T-cell (primary cell): ENCODE measurements around the gene UBL4A. TPM values are rescaled to one million over a fixed set of nuclear protein-coding genes. Genes with fewer than 3 reads are reported as not detected.

Experiments
- ATAC-seq, 4 experiments: fragments of 200-7000 bp in 3 of 4; fragments of 150-1000 bp in 1 of 4; cut with Tn5 transposase; replicated peaks in 1 of 4; 1 replicate in 3 of 4; 2 replicates in 1 of 4; pipeline ENCODE4 v1.10.0; 2021; ENCODE audit warnings: moderate library complexity in 3 of 4, mild to moderate bottlenecking in 2 of 4, moderate number of reproducible peaks in 1 of 4
- CTCF ChIA-PET, 2 donors: fragments of 300-600 bp; sonication (Branson Sonifier 250); formaldehyde crosslinking; loops; one replicate each; lab custom pipeline; 2022; ENCODE audit warnings: antibody characterized with exemption in 2 of 2; lab: Charles Lee
- POLR2A ChIA-PET, 2 donors: fragments of 300-600 bp; sonication (Branson Sonifier 250); formaldehyde crosslinking; loops; one replicate each; lab custom pipeline; 2022; ENCODE audit warnings: antibody characterized with exemption in 2 of 2; lab: Charles Lee
- DNase-seq, 35 experiments: peaks; one replicate each; pipeline versions ENCODE4 v3.0.0 to v3.0.0-alpha.2; 2013 to 2023
- H3K27ac ChIP-seq: one replicate; pipeline ENCODE4 v1.5.1; 2013; ENCODE audit warnings: low read length
- H3K27me3 ChIP-seq, 2 experiments: replicated peaks in 1 of 2; 1 replicate in 1 of 2; 2 replicates in 1 of 2; pipeline versions ENCODE4 v1.6.1 to v1.7.0; 2013; ENCODE audit warnings: low read length in 1 of 2, mixed read lengths in 1 of 2; ENCODE audit not compliant: control insufficient read depth in 2 of 2, insufficient read depth in 2 of 2; ENCODE audit errors: extremely low read depth in 1 of 2
- H3K36me3 ChIP-seq, 2 donors: 1 replicate in 1 of 2; 2 replicates in 1 of 2; pipeline versions ENCODE4 v1.6.1 to v1.7.0; 2013; ENCODE audit warnings: low read length in 1 of 2; ENCODE audit not compliant: control insufficient read depth in 2 of 2, insufficient read depth in 1 of 2; ENCODE audit errors: extremely low read depth in 1 of 2
- H3K4me1 ChIP-seq, 2 experiments: 1 replicate in 1 of 2; 2 replicates in 1 of 2; pipeline versions ENCODE4 v1.6.1 to v1.7.0; 2013; ENCODE audit warnings: low read length in 2 of 2, mixed read lengths in 1 of 2; ENCODE audit not compliant: insufficient read depth in 2 of 2, control insufficient read depth in 1 of 2; ENCODE audit errors: extremely low read depth in 1 of 2
- H3K4me3 ChIP-seq, 2 donors: 1 replicate in 1 of 2; 2 replicates in 1 of 2; pipeline versions ENCODE4 v1.5.1 to v1.7.0; 2013; ENCODE audit warnings: mild to moderate bottlenecking in 2 of 2, low read length in 1 of 2, moderate library complexity in 1 of 2; ENCODE audit not compliant: control insufficient read depth in 1 of 2; ENCODE audit errors: extremely low read depth in 1 of 2
- H3K9me3 ChIP-seq: 2 replicates; pipeline ENCODE4 v1.7.0; 2013
- H3K27ac Mint-ChIP-seq, 2 donors: one replicate each; pipeline ENCODE4 v1.8.0; 2020 to 2021; ENCODE audit warnings: mild to moderate bottlenecking in 2 of 2, mixed read lengths in 2 of 2
- H3K27me3 Mint-ChIP-seq, 2 donors: one replicate each; pipeline ENCODE4 v1.8.0; 2021 to 2022; ENCODE audit warnings: mixed read lengths in 2 of 2
- H3K36me3 Mint-ChIP-seq: one replicate; pipeline ENCODE4 v1.8.0; 2021; ENCODE audit warnings: mixed read lengths
- H3K4me1 Mint-ChIP-seq, 3 donors: one replicate each; pipeline ENCODE4 v1.8.0; 2020 to 2022; ENCODE audit warnings: mixed read lengths in 3 of 3, mild to moderate bottlenecking in 1 of 3
- H3K4me3 Mint-ChIP-seq, 3 donors: one replicate each; pipeline ENCODE4 v1.8.0; 2020 to 2022; ENCODE audit warnings: mild to moderate bottlenecking in 3 of 3, mixed read lengths in 3 of 3, moderate library complexity in 3 of 3
- H3K9me3 Mint-ChIP-seq, 3 donors: one replicate each; pipeline ENCODE4 v1.8.0; 2020 to 2022; ENCODE audit warnings: mixed read lengths in 3 of 3
- WGBS: methylation state at CpG from one replicate; pipeline ENCODE4 v1.1.5; 2013; ENCODE audit warnings: missing lambda C conversion rate; ENCODE audit not compliant: insufficient coverage; 5-methylcytosine and 5-hydroxymethylcytosine counted together
- total RNA-seq, 35 experiments: library from RNA in 6 of 35; stranded (reverse) in 6 of 35; fragments of 120-200 nt in 1 of 35; gene quantifications; one replicate each; pipeline versions ENCODE4 v1.2.1 to v1.2.4 and lab custom pipeline; 2013 to 2026

UBL4A gene
- total RNA-seq, 5 donors from 2014 or later (not counting 1 experiment from before 2014, with no cell fraction given): 13.1 to 44.1 (median 39.6) TPM

DNA sequence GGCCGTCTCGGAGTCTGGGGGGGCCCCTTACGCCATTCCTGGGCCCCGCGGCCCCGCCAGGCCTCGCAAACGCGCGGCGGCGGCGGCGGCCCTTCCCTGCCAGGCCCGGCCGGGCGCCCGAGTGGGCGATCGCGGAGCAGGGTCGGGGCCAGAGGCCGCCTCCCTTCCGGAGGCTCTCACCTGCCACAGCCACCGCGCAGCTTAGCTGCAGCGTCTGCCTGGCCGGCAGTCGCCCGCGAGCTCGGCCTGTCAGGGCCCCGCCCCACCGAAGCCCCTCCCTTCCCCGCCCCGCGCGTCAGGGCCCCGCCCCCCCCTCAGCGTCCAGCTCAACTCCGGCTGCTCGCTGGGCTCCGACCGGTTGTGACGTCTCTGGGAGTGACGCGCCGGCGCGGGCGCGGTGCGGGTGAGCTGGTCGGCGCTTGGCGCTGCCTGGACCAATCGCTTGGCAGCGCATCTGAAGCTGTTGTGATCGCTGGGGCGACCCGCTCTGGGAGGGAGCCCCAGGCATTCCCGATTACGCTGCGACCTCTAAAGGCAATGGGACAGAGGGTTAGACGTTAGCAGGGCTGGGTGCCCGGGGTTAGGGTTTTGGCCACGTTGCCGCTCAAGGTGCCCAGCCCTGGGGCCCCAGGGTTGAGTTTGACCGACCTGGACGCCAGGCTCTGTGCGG is 4.1 kb upstream of the UBL4A start, which contains the start of gene SLC10A3:
TSS of gene SLC10A3 (minus strand) at position 216 of the 670 bp plus-strand sequence. CDS start 1,689 bp downstream, outside the sequence.
- Mint-ChIP-seq H3K27ac (peak within 1 kb of the TSS; percentile 92), H3K36me3 (no peaks in the 10 kb centered on the region), H3K27me3 (peaks cover 0 to 4% of the 10 kb centered on the region in 2 donors), H3K4me3 (peak within 1 kb of the TSS; percentile 85 to 87 (median 86)), H3K9me3 (no peaks in the 10 kb centered on the region), H3K4me1 (peaks cover 15 to 25% (median 20%) of the 10 kb centered on the region in 3 donors)
- Histone ChIP-seq H3K9me3 (no peaks in the 10 kb centered on the region), H3K36me3 (peaks cover 0 to 10% of the 10 kb centered on the region in 2 donors), H3K4me1 (peaks cover 0 to 42% of the 10 kb centered on the region in 2 experiments), H3K4me3 (peak within 1 kb of the TSS; percentile 52 to 68), H3K27me3 (no peaks in the 10 kb centered on the region), H3K27ac (peak within 1 kb of the TSS; percentile 87)
- ChIA-PET POLR2A (interaction anchor here (0.5 to 1.1 kb wide), 6 partner anchors 10 to 522 kb away, joined by 3 to 5 read pairs (median 3); partner anchors contain the start of gene FAM3A (in 1 of the 2)), CTCF (interaction anchor here in 1 of 2 donors (1.0 kb wide), 1 partner anchor 9 kb away, joined by 5 read pairs; no protein-coding TSS in a partner anchor)
- DNase-seq (peak; percentile 67 to 91 (median 76)), ATAC-seq (peak; percentile 77 to 88 (median 82))
- 0% methylated on average over 44 of the region's 71 CpGs for WGBS

DNA sequence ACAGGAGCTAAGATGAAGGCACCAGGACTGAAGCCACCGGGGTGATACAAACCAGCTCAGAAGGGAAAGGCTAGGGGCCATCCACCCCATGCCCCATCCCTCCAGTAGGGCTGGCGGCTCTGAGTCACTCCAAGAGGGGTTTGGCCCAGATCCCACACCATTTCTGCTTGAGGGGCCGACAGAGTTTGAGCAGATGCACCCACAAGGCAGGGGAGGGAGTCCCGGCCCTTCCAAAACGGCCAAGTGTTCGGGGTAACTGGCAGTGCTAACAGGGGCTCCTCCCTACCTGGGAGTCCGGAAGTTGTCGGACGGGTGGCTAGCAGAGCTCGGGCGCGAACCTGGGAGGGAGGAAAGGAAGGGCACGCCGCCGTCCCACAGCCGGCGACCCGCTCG is 3.6 kb upstream of the UBL4A start:
- POLR2A ChIA-PET: interaction anchor here (0.5 to 1.1 kb wide), 4 partner anchors 47 to 521 kb away, joined by 3 to 5 read pairs (median 4); no protein-coding TSS in a partner anchor
- peaks cover 0 to 47% of the 10 kb centered on the region in 2 experiments for H3K4me1 ChIP-seq
- H3K4me3 Mint-ChIP-seq: peak overlapping the region; percentile 80 to 87 (median 86)
- peak overlapping the region; percentile 33 to 68 for H3K4me3 ChIP-seq
- WGBS: 0% methylated on average over 6 of the region's 19 CpGs
- H3K27me3 ChIP-seq: no peaks in the 10 kb centered on the region
- ATAC-seq (peak in 3 of 4 experiments; percentile 12 to 29 (median 21)), DNase-seq (peak in 3 of 35 experiments; percentile 11 to 27 (median 18))
- peaks cover 15 to 26% (median 23%) of the 10 kb centered on the region in 3 donors for H3K4me1 Mint-ChIP-seq
- peaks cover 0 to 13% of the 10 kb centered on the region in 2 donors for H3K36me3 ChIP-seq
- peak overlapping the region; percentile 89 to 92 for H3K27ac Mint-ChIP-seq
- H3K9me3 Mint-ChIP-seq: no peaks in the 10 kb centered on the region
- peak overlapping the region; percentile 46 for H3K27ac ChIP-seq
- H3K9me3 ChIP-seq: no peaks in the 10 kb centered on the region
- H3K36me3 Mint-ChIP-seq: no peaks in the 10 kb centered on the region
- H3K27me3 Mint-ChIP-seq: peaks cover 0 to 4% of the 10 kb centered on the region in 2 donors
- CTCF ChIA-PET: no interaction called here

DNA sequence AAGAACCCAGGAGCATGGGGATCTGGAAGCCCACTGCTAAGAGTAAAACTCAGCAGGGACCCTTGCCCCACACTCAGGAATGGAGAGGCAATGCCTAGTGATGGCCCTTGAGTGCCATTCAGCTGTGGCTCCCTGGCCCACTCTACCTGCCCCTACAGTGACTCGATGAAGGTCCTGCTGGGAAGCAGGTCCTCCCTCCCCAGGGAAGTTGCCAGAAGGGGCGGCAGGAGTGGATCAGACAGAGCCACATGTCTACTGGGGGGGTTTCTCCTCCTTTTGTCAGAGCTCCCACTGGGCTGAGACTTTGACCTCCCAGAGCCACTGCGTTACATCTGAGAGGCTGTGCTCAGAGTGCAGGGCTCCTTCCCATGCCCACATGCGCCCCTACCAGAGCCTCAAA is 2.8 kb upstream of the UBL4A start:
- H3K4me3 ChIP-seq: peak overlapping the region in 1 of 2 donors; percentile 68
- H3K4me3 Mint-ChIP-seq: peak overlapping the region; percentile 80 to 87 (median 86)
- H3K9me3 ChIP-seq: no peaks in the 10 kb centered on the region
- no peaks in the 10 kb centered on the region for H3K9me3 Mint-ChIP-seq
- peaks cover 15 to 30% (median 29%) of the 10 kb centered on the region in 3 donors for H3K4me1 Mint-ChIP-seq
- no CpG with 5 or more reads among the region's 4 CpGs for WGBS
- ATAC-seq (no peak), DNase-seq (no peak)
- H3K4me1 ChIP-seq: peaks cover 0 to 56% of the 10 kb centered on the region in 2 experiments
- H3K36me3 ChIP-seq: peaks cover 0 to 22% of the 10 kb centered on the region in 2 donors
- ChIA-PET POLR2A (interaction anchor here in 1 of 2 donors (0.5 to 0.6 kb wide), 2 partner anchors 108 to 701 kb away, joined by 4 to 8 read pairs; no protein-coding TSS in a partner anchor), CTCF (no interaction called here)
- peak overlapping the region; percentile 46 for H3K27ac ChIP-seq
- H3K36me3 Mint-ChIP-seq: no peaks in the 10 kb centered on the region
- peak overlapping the region; percentile 89 to 92 for H3K27ac Mint-ChIP-seq
- H3K27me3 ChIP-seq: no peaks in the 10 kb centered on the region
- peaks cover 0 to 4% of the 10 kb centered on the region in 2 donors for H3K27me3 Mint-ChIP-seq

DNA sequence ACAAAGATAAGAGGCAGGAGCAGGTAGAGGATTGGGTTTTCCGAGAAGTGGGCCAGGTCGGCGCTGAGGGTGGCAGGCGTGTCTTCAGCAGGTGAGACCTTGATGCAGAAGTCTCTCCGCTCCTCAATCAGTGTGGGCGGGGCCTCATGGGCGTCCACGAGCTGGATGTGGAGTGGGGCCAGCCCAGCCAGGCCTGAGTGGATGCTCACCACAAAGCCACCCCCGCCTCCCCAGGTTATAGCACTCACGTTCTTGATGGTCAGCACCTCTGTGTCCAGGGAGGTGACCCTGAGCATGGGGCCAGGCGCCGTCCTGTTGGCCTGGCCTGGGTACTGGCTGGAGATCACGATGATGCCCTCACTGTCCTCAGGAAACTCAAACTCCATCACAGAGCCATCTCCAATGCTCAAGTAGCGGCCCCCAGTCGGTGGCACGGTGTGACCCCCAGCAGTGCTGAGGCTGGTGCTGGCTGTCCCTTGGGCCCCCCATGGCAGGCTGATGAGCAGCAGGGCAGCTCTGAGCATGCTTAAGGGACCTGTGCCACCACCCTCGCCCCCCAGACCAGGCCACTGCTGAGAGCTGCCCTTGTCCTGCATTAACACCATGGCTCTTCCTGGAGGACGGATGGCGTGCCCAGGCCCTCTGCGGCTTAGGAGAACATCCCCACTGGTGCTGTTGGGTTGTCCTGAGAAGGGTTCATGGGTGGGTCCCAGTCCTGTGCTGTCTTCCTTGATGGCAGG is 2.1 kb upstream of the UBL4A start:
- H3K27ac Mint-ChIP-seq: peak overlapping the region in 1 of 2 donors; percentile 92
- CTCF ChIA-PET: no interaction called here
- H3K4me1 ChIP-seq: peaks cover 0 to 62% of the 10 kb centered on the region in 2 experiments

DNA sequence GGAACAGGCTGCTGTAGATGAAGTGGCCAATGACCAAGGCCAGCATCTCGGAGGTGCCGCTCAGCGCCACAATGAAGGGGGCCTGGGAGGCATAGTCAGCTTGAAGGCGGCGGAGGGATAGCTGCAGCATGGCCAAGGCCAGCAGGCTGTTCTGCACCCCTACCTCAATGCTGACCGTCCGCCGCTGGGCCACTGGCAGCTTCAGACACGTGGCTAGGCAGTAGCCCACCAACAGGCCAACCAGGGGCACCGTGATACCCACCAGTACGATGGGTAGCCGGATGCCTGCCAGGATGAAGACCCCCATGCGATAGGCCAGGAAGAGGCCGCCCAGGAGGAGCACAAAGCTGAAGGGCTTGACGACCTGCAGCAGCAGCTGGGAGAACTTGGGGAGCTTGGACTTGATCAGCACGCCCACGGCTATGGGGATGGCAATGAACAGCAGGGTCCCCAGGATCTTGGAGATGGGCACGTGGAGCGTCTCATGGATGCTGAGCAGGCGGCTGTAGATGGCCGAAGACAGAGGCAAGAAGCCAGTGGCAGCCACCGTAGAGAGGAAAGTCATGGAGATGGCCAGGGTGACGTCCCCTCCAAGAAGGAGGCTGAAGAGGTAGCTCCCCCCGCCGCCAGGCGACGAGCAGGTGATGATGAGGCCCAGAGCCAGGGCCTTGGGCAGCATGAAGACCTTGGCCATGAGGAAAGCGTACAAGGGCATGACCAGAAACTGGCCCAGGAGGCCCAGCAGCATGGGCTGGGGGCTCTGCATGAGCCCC is 1.3 kb upstream of the UBL4A start:
- H3K27me3 ChIP-seq: no peaks in the 10 kb centered on the region
- H3K4me3 ChIP-seq: no peak overlapping the region
- Mint-ChIP-seq H3K9me3 (no peaks in the 10 kb centered on the region), H3K27me3 (peaks cover 0 to 4% of the 10 kb centered on the region in 2 donors), H3K4me3 (peak overlapping the region; percentile 21 to 82 (median 79)), H3K4me1 (peaks cover 22 to 39% (median 34%) of the 10 kb centered on the region in 3 donors), H3K27ac (peak overlapping the region; percentile 27 to 85), H3K36me3 (no peaks in the 10 kb centered on the region)
- POLR2A ChIA-PET: interaction anchor here in 1 of 2 donors (0.7 kb wide), 1 partner anchor 49 kb away, joined by 3 read pairs; no protein-coding TSS in a partner anchor
- no peaks in the 10 kb centered on the region for H3K9me3 ChIP-seq
- peak overlapping the region; percentile 47 for H3K27ac ChIP-seq
- H3K4me1 ChIP-seq: peaks cover 0 to 69% of the 10 kb centered on the region in 2 experiments
- 96% methylated on average over 22 of the region's 28 CpGs for WGBS
- DNase-seq (no peak), ATAC-seq (no peak)
- CTCF ChIA-PET: no interaction called here
- H3K36me3 ChIP-seq: peaks cover 0 to 24% of the 10 kb centered on the region in 2 donors

More for the DNA sequence above, 2.1 kb upstream of the UBL4A start:
- H3K27me3 Mint-ChIP-seq: peaks cover 0 to 4% of the 10 kb centered on the region in 2 donors
- peaks cover 0 to 24% of the 10 kb centered on the region in 2 donors for H3K36me3 ChIP-seq
- peak overlapping the region in 1 of 3 donors; percentile 86 for H3K4me3 Mint-ChIP-seq
- POLR2A ChIA-PET: no interaction called here
- 93% methylated on average over 3 of the region's 20 CpGs for WGBS
- H3K36me3 Mint-ChIP-seq: no peaks in the 10 kb centered on the region
- DNase-seq (no peak), ATAC-seq (no peak)
- no peaks in the 10 kb centered on the region for H3K27me3 ChIP-seq
- H3K4me1 Mint-ChIP-seq: peaks cover 18 to 35% (median 31%) of the 10 kb centered on the region in 3 donors
- no peaks in the 10 kb centered on the region for H3K9me3 Mint-ChIP-seq
- H3K4me3 ChIP-seq: no peak overlapping the region
- no peaks in the 10 kb centered on the region for H3K9me3 ChIP-seq
- H3K27ac ChIP-seq: no peak overlapping the region
